Caco-2 (cell line): ENCODE results near the gene METTL21C. TPM values are rescaled to one million over a fixed set of nuclear protein-coding genes. Genes with fewer than 3 reads are reported as not detected.
A peak's percentile ranks its signal among the peaks of the same experiment; 100 is the strongest.

ENCODE experiments used
- BruUV-seq: library from RNA; stranded (reverse); fragments of 400-500 nt; replicated peaks from 2 replicates; lab custom pipeline; 2021; lab: Mats Ljungman, UMichigan
- CTCF ChIA-PET: fragments of 300-600 bp; sonication (Branson Sonifier 250); formaldehyde crosslinking; loops from one replicate; lab custom pipeline; 2022; ENCODE audit warnings: antibody characterized with exemption; lab: Charles Lee
- POLR2A ChIA-PET: fragments of 300-600 bp; sonication (Branson Sonifier 250); formaldehyde crosslinking; loops from one replicate; lab custom pipeline; 2022; ENCODE audit warnings: antibody characterized with exemption; lab: Charles Lee
- DNase-seq, 2 experiments: peaks; one replicate each; pipeline versions ENCODE4 v3.0.0 to v3.0.0-alpha.2; 2020 to 2022
- H3K27me3 ChIP-seq: replicated peaks from 2 replicates; pipeline ENCODE4 v1.6.0; 2011; ENCODE audit warnings: low read length; ENCODE audit not compliant: control insufficient read depth, insufficient read depth
- H3K36me3 ChIP-seq: 2 replicates; pipeline ENCODE4 v1.5.1; 2011; ENCODE audit warnings: low read length; ENCODE audit not compliant: control insufficient read depth, insufficient read depth
- H3K4me1 ChIP-seq: fragments of 250-450 bp; sonication (Bioruptor Pico); 2 replicates; pipeline ENCODE4 v1.5.1; 2020; ENCODE audit warnings: mild to moderate bottlenecking
- H3K4me3 ChIP-seq: 2 replicates; pipeline ENCODE4 v1.5.1; 2011; ENCODE audit warnings: low read depth, mild to moderate bottlenecking, control low read depth, low read length
- H3K9me3 ChIP-seq: fragments of 250-450 bp; sonication (Bioruptor Pico); 2 replicates; pipeline ENCODE4 v1.5.1; 2020; ENCODE audit warnings: mild to moderate bottlenecking, moderate library complexity
- H3K27ac Mint-ChIP-seq: one replicate; pipeline ENCODE4 v1.8.0; 2022; ENCODE audit warnings: mixed read lengths; ENCODE audit not compliant: unreplicated experiment
- H3K27me3 Mint-ChIP-seq: one replicate; pipeline ENCODE4 v1.8.0; 2022; ENCODE audit warnings: mixed read lengths; ENCODE audit not compliant: insufficient read depth, unreplicated experiment
- H3K36me3 Mint-ChIP-seq: one replicate; pipeline ENCODE4 v1.8.0; 2022; ENCODE audit warnings: mild to moderate bottlenecking, mixed read lengths; ENCODE audit not compliant: insufficient read depth, unreplicated experiment
- H3K4me1 Mint-ChIP-seq: one replicate; pipeline ENCODE4 v1.8.0; 2022; ENCODE audit warnings: low read depth, mixed read lengths; ENCODE audit not compliant: unreplicated experiment
- H3K4me3 Mint-ChIP-seq: one replicate; pipeline ENCODE4 v1.8.0; 2022; ENCODE audit warnings: mild to moderate bottlenecking, moderate library complexity, mixed read lengths; ENCODE audit not compliant: unreplicated experiment
- H3K9me3 Mint-ChIP-seq: one replicate; pipeline ENCODE4 v1.8.0; 2022; ENCODE audit warnings: mixed read lengths; ENCODE audit not compliant: unreplicated experiment
- CTCF ChIP-seq, 2 experiments: fragments of 200-600 bp in 1 of 2; IDR thresholded peaks; 1 replicate in 1 of 2; 2 replicates in 1 of 2; pipeline versions ENCODE4 v1.5.1 to v1.8.0; 2011 to 2022; ENCODE audit warnings: antibody characterized with exemption in 1 of 2, control low read depth in 1 of 2, inconsistent platforms in 1 of 2, low read depth in 1 of 2, low read length in 1 of 2, mild to moderate bottlenecking in 1 of 2, moderate library complexity in 1 of 2; ENCODE audit not compliant: insufficient read depth in 1 of 2, severe bottlenecking in 1 of 2, unreplicated experiment in 1 of 2
- intact Hi-C: fragments of 100-400 bp; cut with micrococcal nuclease; formaldehyde crosslinking; loops from one replicate; pipeline ENCODE4 v1.10.0; 2022; ENCODE audit not compliant: unreplicated experiment
- total RNA-seq: library from RNA; stranded (reverse); gene quantifications from 2 replicates; pipeline ENCODE4 v1.2.3, GENCODE V29; 2022

METTL21C gene
- total RNA-seq, 1 experiment from 2014 or later, result not detected

- peaks cover 8% of the 10 kb centered on the region for H3K4me1 ChIP-seq
- peak in 1 of 2 experiments; percentile 29 for TF ChIP-seq CTCF (IDR thresholded peaks at IDR 0.05; ENCODE audit: insufficient read depth in 1 of 2, low read depth in 1 of 2, low read length in 1 of 2, severe bottlenecking in 1 of 2, unreplicated experiment in 1 of 2)
- Mint-ChIP-seq H3K27me3 (no peaks in the 10 kb centered on the region), H3K4me3 (no peak overlapping the region), H3K4me1 (no peaks in the 10 kb centered on the region), H3K9me3 (peaks cover 25% of the 10 kb centered on the region), H3K27ac (no peak overlapping the region), H3K36me3 (peaks cover 51% of the 10 kb centered on the region)
- CTCF ChIA-PET, result no interaction called here
- H3K4me3 ChIP-seq, result no peak overlapping the region
- no peaks in the 10 kb centered on the region for H3K27me3 ChIP-seq
- POLR2A ChIA-PET, result no interaction called here
- DNase-seq, result no peak
- H3K36me3 ChIP-seq, result peaks cover 3% of the 10 kb centered on the region
- no TSS peak for BruUV-seq
- peaks cover 15% of the 10 kb centered on the region; the same call in 1 of the 2 replicates for H3K9me3 ChIP-seq
- intact Hi-C loops, result no loop called here
Measured at GRCh38 chr13:102657630-102658029, 37.2 kb downstream of the METTL21C start.

- DNase-seq, result no peak
- H3K27ac Mint-ChIP-seq, result no peak overlapping the region
- Histone ChIP-seq H3K36me3 (peaks cover 3% of the 10 kb centered on the region), H3K4me1 (peaks cover 30% of the 10 kb centered on the region), H3K27me3 (no peaks in the 10 kb centered on the region), H3K4me3 (no peak overlapping the region), H3K9me3 (peaks cover 14% of the 10 kb centered on the region; the same call in 1 of the 2 replicates)
- H3K9me3 Mint-ChIP-seq, result peaks cover 14% of the 10 kb centered on the region
- H3K4me1 Mint-ChIP-seq, result peaks cover 7% of the 10 kb centered on the region
- ChIA-PET CTCF (interaction anchor here (0.7 kb wide), 1 partner anchor 70 kb away, joined by 4 read pairs; no protein-coding TSS in a partner anchor), POLR2A (interaction anchor here (0.6 kb wide), 1 partner anchor 58 kb away, joined by 3 read pairs; the partner anchor contains the start of gene TPP2)
- no peaks in the 10 kb centered on the region for H3K27me3 Mint-ChIP-seq
- intact Hi-C loops, result loop anchor here (5.0 kb wide), 1 partner anchor 193 kb away; the partner anchor contains the start of gene ERCC5
- no peak for TF ChIP-seq CTCF (IDR thresholded peaks at IDR 0.05; ENCODE audit: insufficient read depth in 1 of 2, low read depth in 1 of 2, low read length in 1 of 2, severe bottlenecking in 1 of 2, unreplicated experiment in 1 of 2)
- H3K4me3 Mint-ChIP-seq, result no peak overlapping the region
- BruUV-seq, result no TSS peak
- peaks cover 28% of the 10 kb centered on the region for H3K36me3 Mint-ChIP-seq
Measured at GRCh38 chr13:102654756-102655155, 40.1 kb downstream of the METTL21C start.

DNA sequence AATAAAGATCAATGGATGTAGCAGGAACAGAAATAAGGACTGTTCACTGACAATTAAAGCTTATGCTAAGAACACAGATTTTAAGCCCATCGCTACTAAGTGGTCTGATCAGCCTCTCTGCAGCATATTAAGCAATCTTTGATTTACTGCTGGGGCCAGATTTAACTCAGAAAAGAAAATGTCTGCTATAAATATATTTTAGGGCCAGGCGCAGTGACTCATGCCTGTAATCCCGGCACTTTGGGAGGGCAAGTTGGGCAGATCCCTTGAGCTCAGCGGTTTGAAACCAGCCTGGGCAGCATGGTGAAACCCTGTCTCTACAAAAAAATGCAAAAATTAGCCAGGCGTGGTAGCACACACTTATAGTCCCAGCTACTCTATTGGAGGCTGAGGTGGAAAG is 43.0 kb downstream of the METTL21C start:
- Mint-ChIP-seq H3K27me3 (no peaks in the 10 kb centered on the region), H3K4me3 (no peak overlapping the region), H3K36me3 (peaks cover 28% of the 10 kb centered on the region), H3K27ac (peak overlapping the region; percentile 57), H3K4me1 (peaks cover 7% of the 10 kb centered on the region), H3K9me3 (no peaks in the 10 kb centered on the region)
- DNase-seq, result no peak
- intact Hi-C loops, result loop anchor here (1.0 to 5.0 kb wide), 4 partner anchors 16 to 195 kb away; partner anchors contain the start of genes ERCC5 and TPP2
- Histone ChIP-seq H3K9me3 (no peaks in the 10 kb centered on the region), H3K36me3 (peaks cover 2% of the 10 kb centered on the region; the same call in 1 of the 2 replicates), H3K27me3 (no peaks in the 10 kb centered on the region), H3K4me3 (no peak overlapping the region), H3K4me1 (peaks cover 32% of the 10 kb centered on the region)
- no peak for TF ChIP-seq CTCF (IDR thresholded peaks at IDR 0.05; ENCODE audit: insufficient read depth in 1 of 2, low read depth in 1 of 2, low read length in 1 of 2, severe bottlenecking in 1 of 2, unreplicated experiment in 1 of 2)
- ChIA-PET CTCF (interaction anchor here (2.6 kb wide), 1 partner anchor 73 kb away, joined by 12 read pairs; no protein-coding TSS in a partner anchor), POLR2A (interaction anchor here (0.6 kb wide), 1 partner anchor 1046 kb away, joined by 4 read pairs; no protein-coding TSS in a partner anchor)
- BruUV-seq, result no TSS peak
